ENCODE data around the gene ZNF618. TPM values are rescaled to one million over a fixed set of nuclear protein-coding genes. Genes with fewer than 3 reads are reported as not detected.
A peak's percentile ranks its signal among the peaks of the same experiment; 100 is the strongest.

The ZNF618 gene
- total RNA-seq, 1 donor from 2014 or later: 10.8 TPM

- no peak for DNase-seq
These were observed 149.2 kb downstream of the ZNF618 start for GRCh38 chr9:114025196-114025753.

GRCh38 chr9:114025760-114026159, 149.7 kb downstream of the ZNF618 start:
- DNase-seq: no peak

GRCh38 chr9:114026335-114026734, 150.2 kb downstream of the ZNF618 start:
- DNase-seq: no peak

- DNase-seq: no peak
These were observed 151.2 kb downstream of the ZNF618 start for GRCh38 chr9:114027159-114027862.

- DNase-seq: no peak
These were observed 151.9 kb downstream of the ZNF618 start for GRCh38 chr9:114027863-114028465.

- no peak for DNase-seq
These were observed 152.5 kb downstream of the ZNF618 start for GRCh38 chr9:114028646-114029045.

GRCh38 chr9:114029311-114030170, 153.4 kb downstream of the ZNF618 start:
- no peak for DNase-seq

GRCh38 chr9:114030364-114030763, 154.3 kb downstream of the ZNF618 start:
- DNase-seq: no peak

- no peak for DNase-seq
These were observed 155.0 kb downstream of the ZNF618 start for GRCh38 chr9:114031037-114031630.

GRCh38 chr9:114031948-114032840, 156.1 kb downstream of the ZNF618 start:
- DNase-seq: no peak

- peak; percentile 60 for DNase-seq
These were observed 157.4 kb downstream of the ZNF618 start for GRCh38 chr9:114033397-114034103.

- DNase-seq: no peak
These were observed 158.1 kb downstream of the ZNF618 start for GRCh38 chr9:114034196-114034595.

GRCh38 chr9:114034661-114035062, 158.6 kb downstream of the ZNF618 start:
- DNase-seq: peak; percentile 16

GRCh38 chr9:114035221-114035844, 159.2 kb downstream of the ZNF618 start:
- no peak for DNase-seq

- no peak for DNase-seq
These were observed 160.0 kb downstream of the ZNF618 start for GRCh38 chr9:114035845-114036801.

GRCh38 chr9:114037249-114037648, 161.1 kb downstream of the ZNF618 start:
- DNase-seq: no peak

- peak; percentile 19 for DNase-seq
These were observed 162.0 kb downstream of the ZNF618 start for GRCh38 chr9:114037961-114038723.

- no peak for DNase-seq
These were observed 162.7 kb downstream of the ZNF618 start for GRCh38 chr9:114038724-114039313.

Data from tongue (tissue), 2 donors.